Endodermal cell (in vitro differentiated cells): ENCODE data around the gene PLPP7. TPM values are rescaled to one million over a fixed set of nuclear protein-coding genes. Genes with fewer than 3 reads are reported as not detected.
"Not testable (repeated sequence)": the region's sequence is repeated elsewhere in the genome, so short reads cannot be mapped to it uniquely, and the experiment has no call there.

ENCODE experiments used
- DNase-seq: peaks from one replicate; pipeline ENCODE4 v3.0.0-alpha.2; 2017
- H3K27ac ChIP-seq: 2 replicates; pipeline ENCODE4 v1.5.1; 2013; ENCODE audit warnings: mild to moderate bottlenecking, low read depth, low read length, moderate library complexity
- H3K27me3 ChIP-seq: 2 replicates; pipeline ENCODE4 v1.6.1; 2013; ENCODE audit warnings: mild to moderate bottlenecking, low read length, moderate library complexity; ENCODE audit not compliant: insufficient read depth, control insufficient read depth, poor library complexity, severe bottlenecking
- H3K36me3 ChIP-seq: 2 replicates; pipeline ENCODE4 v1.7.0; 2013; ENCODE audit warnings: mild to moderate bottlenecking, low read length, moderate library complexity; ENCODE audit not compliant: control insufficient read depth, insufficient read depth
- H3K4me1 ChIP-seq: one replicate; pipeline ENCODE4 v1.7.0; 2013; ENCODE audit warnings: low read length; ENCODE audit not compliant: control insufficient read depth, insufficient read depth
- H3K4me3 ChIP-seq: 2 replicates; pipeline ENCODE4 v1.5.1; 2013; ENCODE audit warnings: mild to moderate bottlenecking, low read length, moderate library complexity
- H3K9ac ChIP-seq: 2 replicates; pipeline ENCODE4 v1.6.1; 2013; ENCODE audit warnings: mild to moderate bottlenecking, low read length, moderate library complexity; ENCODE audit not compliant: poor library complexity, severe bottlenecking; ENCODE audit errors: extremely low read depth
- H3K9me3 ChIP-seq: 2 replicates; pipeline ENCODE4 v1.6.1; 2013; ENCODE audit warnings: mild to moderate bottlenecking, low read length, moderate library complexity; ENCODE audit not compliant: control insufficient read depth
- H3K27ac Mint-ChIP-seq: 2 replicates; pipeline ENCODE4 v1.8.0; 2020; ENCODE audit warnings: mixed read lengths
- H3K27me3 Mint-ChIP-seq: 2 replicates; pipeline ENCODE4 v1.8.0; 2021; ENCODE audit warnings: mild to moderate bottlenecking, mixed read lengths; ENCODE audit not compliant: insufficient read depth
- H3K36me3 Mint-ChIP-seq: 2 replicates; pipeline ENCODE4 v1.8.0; 2020; ENCODE audit warnings: low read depth, mixed read lengths
- H3K4me1 Mint-ChIP-seq: 2 replicates; pipeline ENCODE4 v1.8.0; 2020; ENCODE audit warnings: mixed read lengths
- H3K4me3 Mint-ChIP-seq: 2 replicates; pipeline ENCODE4 v1.8.0; 2020; ENCODE audit warnings: mild to moderate bottlenecking, moderate library complexity, mixed read lengths
- H3K9me3 Mint-ChIP-seq: 2 replicates; pipeline ENCODE4 v1.8.0; 2020; ENCODE audit warnings: mild to moderate bottlenecking, mixed read lengths
- CTCF ChIP-seq: fragments of 200-600 bp; sonication (generic); conservative IDR thresholded peaks from 2 replicates; pipeline ENCODE4 v1.5.0; 2021; ENCODE audit warnings: antibody characterized with exemption, mild to moderate bottlenecking
- WGBS, 2 experiments: methylation state at CpG; one replicate each; pipeline versions ENCODE4 v1.1.5 to v1.1.7; 2013; ENCODE audit warnings: missing lambda C conversion rate in 2 of 2, mixed read lengths in 1 of 2; ENCODE audit not compliant: insufficient coverage in 1 of 2, insufficient read length in 1 of 2; 5-methylcytosine and 5-hydroxymethylcytosine counted together
- total RNA-seq, 2 donors: library from RNA; stranded (reverse); fragmentation: NEBNext Ultra II Directional in 1 of 2; extraction: Animal tissue kit (Norgen Biotek cat#: 25700) in 1 of 2; gene quantifications; 2 replicates in 1 of 2; 3 replicates in 1 of 2; pipeline ENCODE4 v1.2.1, GENCODE V29; 2021

PLPP7 gene
- total RNA-seq, 2 donors from 2014 or later = 4.1 to 5.6 TPM

DNA sequence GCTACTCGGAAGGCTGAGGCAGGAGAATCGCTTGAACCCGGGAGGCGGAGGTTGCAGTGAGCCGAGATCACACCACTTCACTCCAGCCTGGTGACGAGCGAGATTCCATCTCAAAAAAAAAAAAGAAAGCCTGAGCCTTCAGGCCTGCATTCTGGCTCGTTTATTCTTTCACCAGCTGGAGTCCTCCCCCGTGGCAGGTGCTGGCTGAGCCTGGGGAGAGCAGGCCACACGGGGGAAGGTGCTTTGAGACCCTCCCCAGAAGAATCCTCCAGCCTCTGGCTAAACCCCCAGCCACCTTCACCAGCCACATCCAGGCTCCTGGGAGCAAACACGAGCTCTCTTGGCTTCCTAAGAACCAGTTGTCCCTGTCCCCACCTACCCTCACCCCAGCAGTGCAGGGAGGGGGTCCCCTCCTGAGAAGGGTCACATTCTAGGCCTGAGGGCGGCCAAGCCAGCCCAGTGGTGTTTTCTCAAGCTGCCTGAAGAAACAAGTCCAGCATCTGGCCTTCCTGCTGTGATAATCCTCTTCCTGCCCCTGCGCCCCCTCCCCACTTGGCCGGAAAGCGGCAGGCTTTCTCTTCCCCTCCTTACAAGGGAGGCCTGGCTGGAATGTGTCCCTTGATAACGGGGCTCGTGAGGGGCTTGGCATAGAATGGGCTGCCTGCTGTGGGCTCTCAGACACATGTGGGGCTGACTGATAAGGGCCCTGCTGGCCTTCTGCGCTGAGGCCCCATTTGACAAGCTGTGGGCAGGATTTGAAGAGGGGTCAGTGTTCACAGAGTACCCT, 41.5 kb downstream of the PLPP7 start:
- 28 to 32% methylated on average over 11 to 18 of the region's 18 CpGs for WGBS, 2 experiments
- Mint-ChIP-seq H3K27me3 (peaks cover 1% of the 10 kb centered on the region), H3K4me1 (peaks cover 24% of the 10 kb centered on the region), H3K9me3 (peaks cover 4% of the 10 kb centered on the region), H3K4me3 (peak overlapping the region; percentile 40), H3K27ac (peak overlapping the region; percentile 99), H3K36me3 (no peaks in the 10 kb centered on the region)
- Histone ChIP-seq H3K9ac (peak overlapping the region; percentile 59), H3K4me1 (peaks cover 12% of the 10 kb centered on the region), H3K4me3 (peak overlapping the region; percentile 55), H3K27me3 (no peaks in the 10 kb centered on the region), H3K27ac (peak overlapping the region; percentile 89), H3K36me3 (no peaks in the 10 kb centered on the region), H3K9me3 (no peaks in the 10 kb centered on the region)
- TF ChIP-seq CTCF = no peak
- peak; percentile 98 for DNase-seq

DNA sequence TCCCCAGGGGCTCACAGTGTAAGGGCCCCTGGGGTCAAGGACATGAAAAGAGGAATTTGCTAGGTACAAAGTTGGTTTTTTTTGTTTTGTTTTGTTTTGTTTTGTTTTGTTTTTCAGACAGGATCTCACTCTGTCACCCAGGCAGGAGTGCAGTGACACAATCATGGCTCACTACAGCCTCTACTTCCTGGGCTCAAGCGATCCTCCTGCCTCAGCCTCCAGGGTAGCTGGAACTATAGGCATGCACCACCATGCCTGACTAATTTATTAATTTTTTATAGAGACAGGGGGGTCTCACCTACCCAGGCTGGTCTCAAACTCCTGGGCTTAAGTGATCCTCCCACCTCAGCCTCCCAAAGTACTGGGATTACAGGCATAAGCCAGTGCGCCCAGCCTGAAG, 42.5 kb downstream of the PLPP7 start:
- not testable (repeated sequence) for DNase-seq, H3K27ac ChIP-seq, H3K36me3 ChIP-seq

DNA sequence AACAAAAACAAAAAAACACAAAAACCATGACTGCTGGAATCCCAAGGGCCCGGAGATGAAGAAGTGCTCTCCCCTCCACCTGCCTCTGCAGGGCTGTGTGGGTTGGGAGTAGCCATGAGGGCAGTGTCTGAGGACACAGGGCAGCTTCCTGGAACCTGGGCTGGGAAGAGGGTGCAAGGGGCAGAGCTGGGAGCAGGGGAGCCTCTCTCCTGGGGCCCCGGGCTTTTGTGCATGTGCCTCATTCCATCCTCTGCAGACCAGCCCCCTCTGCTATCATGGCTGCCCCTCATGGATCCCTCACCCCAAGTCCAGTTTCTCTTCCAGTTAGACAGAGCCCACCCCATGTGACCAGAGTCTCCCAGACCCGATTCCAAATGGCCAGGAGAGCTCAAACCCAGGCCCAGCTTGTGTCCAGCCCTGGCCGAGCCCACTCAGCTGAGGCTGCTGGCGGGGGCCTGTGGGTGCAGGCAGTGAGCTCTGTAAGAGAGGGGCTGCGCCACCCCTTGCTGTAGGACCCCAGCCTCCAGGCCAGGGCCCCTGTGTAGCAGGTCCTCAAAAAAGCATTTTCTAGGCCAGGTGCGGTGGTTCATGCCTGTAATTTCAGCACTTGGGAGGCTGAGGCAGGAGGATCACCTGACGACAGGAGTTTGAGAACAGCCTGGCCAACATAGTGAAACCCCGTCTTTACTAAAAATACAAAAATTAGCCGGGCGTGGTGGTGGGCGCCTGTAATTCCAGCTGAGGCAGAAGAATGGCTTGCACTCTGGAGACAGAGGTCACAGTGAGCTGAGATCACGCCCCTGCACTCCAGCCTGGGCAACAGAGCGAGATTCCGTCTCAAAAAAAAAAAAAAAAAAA, 44.5 kb downstream of the PLPP7 start:
- Histone ChIP-seq H3K4me3 (no peak overlapping the region), H3K36me3 (no peaks in the 10 kb centered on the region), H3K9me3 (no peaks in the 10 kb centered on the region), H3K9ac (no peak overlapping the region), H3K27ac (no peak overlapping the region), H3K27me3 (no peaks in the 10 kb centered on the region), H3K4me1 (peaks cover 12% of the 10 kb centered on the region)
- H3K27me3 Mint-ChIP-seq = no peaks in the 10 kb centered on the region
- peak; percentile 39 for DNase-seq
- H3K27ac Mint-ChIP-seq = no peak overlapping the region
- WGBS, 2 experiments = 96% methylated on average over 12 to 15 of the region's 15 CpGs
- TF ChIP-seq CTCF = no peak
- H3K4me1 Mint-ChIP-seq = peaks cover 29% of the 10 kb centered on the region
- no peaks in the 10 kb centered on the region for H3K9me3 Mint-ChIP-seq
- H3K4me3 Mint-ChIP-seq = no peak overlapping the region
- no peaks in the 10 kb centered on the region for H3K36me3 Mint-ChIP-seq

More for the DNA sequence above, 42.5 kb downstream of the PLPP7 start:
- H3K36me3 Mint-ChIP-seq, H3K9me3 Mint-ChIP-seq, H3K4me3 ChIP-seq, H3K27ac Mint-ChIP-seq, H3K9me3 ChIP-seq, H3K4me3 Mint-ChIP-seq, H3K27me3 ChIP-seq, H3K9ac ChIP-seq, H3K27me3 Mint-ChIP-seq: not testable (repeated sequence)
- peaks cover 12% of the 10 kb centered on the region for H3K4me1 ChIP-seq
- H3K4me1 Mint-ChIP-seq = peaks cover 32% of the 10 kb centered on the region
- 94 to 100% methylated on average over 2 of the region's 2 CpGs for WGBS, 2 experiments
